Tibial nerve (tissue), 4 donors: ENCODE results near the gene MLST8. TPM values are rescaled to one million over a fixed set of nuclear protein-coding genes. Genes with fewer than 3 reads are reported as not detected.

Experiments
- DNase-seq, 2 donors: peaks; one replicate each; pipeline ENCODE4 v3.0.0-alpha.2; 2019; ENCODE audit warnings: low spot score in 2 of 2
- H3K27ac ChIP-seq, 4 donors: fragments of 200-600 bp; sonication (generic) in 3 of 4; one replicate each; pipeline ENCODE4 v1.5.1; 2017 to 2019; ENCODE audit warnings: mild to moderate bottlenecking in 1 of 4
- H3K27me3 ChIP-seq, 2 donors: fragments of 200-600 bp; sonication (generic) in 1 of 2; one replicate each; pipeline versions ENCODE4 v1.5.1 to v1.6.0; 2017 to 2019
- H3K36me3 ChIP-seq, 3 donors: fragments of 200-600 bp; sonication (generic); one replicate each; pipeline ENCODE4 v1.5.1; 2018 to 2019
- H3K4me1 ChIP-seq, 4 donors: fragments of 200-600 bp; sonication (generic) in 3 of 4; one replicate each; pipeline ENCODE4 v1.5.1; 2017 to 2019
- H3K4me3 ChIP-seq, 4 donors: fragments of 200-600 bp; sonication (generic) in 3 of 4; one replicate each; pipeline ENCODE4 v1.5.1; 2017 to 2019; ENCODE audit warnings: mild to moderate bottlenecking in 1 of 4, moderate library complexity in 1 of 4
- H3K9me3 ChIP-seq, 4 donors: fragments of 200-600 bp; sonication (generic) in 3 of 4; one replicate each; pipeline ENCODE4 v1.5.1; 2017 to 2019
- CTCF ChIP-seq, 5 experiments: fragments of 200-600 bp in 3 of 5; fragments of 450-650 bp in 2 of 5; sonication (generic) in 3 of 5; IDR thresholded peaks; one replicate each; pipeline ENCODE4 v1.5.1; 2016 to 2019; ENCODE audit warnings: antibody characterized with exemption in 5 of 5, mild to moderate bottlenecking in 3 of 5, moderate library complexity in 2 of 5
- EP300 ChIP-seq, 2 donors: sonication (generic); formaldehyde crosslinking; IDR thresholded peaks; one replicate each; pipeline ENCODE4 v1.6.1; 2017; ENCODE audit warnings: antibody characterized with exemption in 2 of 2, mild to moderate bottlenecking in 1 of 2
- POLR2A ChIP-seq, 2 donors: fragments of 450-650 bp; IDR thresholded peaks; one replicate each; pipeline ENCODE4 v1.6.1; 2017; ENCODE audit warnings: antibody characterized with exemption in 2 of 2, mild to moderate bottlenecking in 2 of 2, moderate library complexity in 2 of 2
- WGBS, 2 donors: methylation state at CpG; one replicate each; pipeline ENCODE4 v1.1.5; 2018; 5-methylcytosine and 5-hydroxymethylcytosine counted together
- total RNA-seq, 4 donors: library from RNA; depleted of rRNA; stranded (reverse); fragments of >200 nt; gene quantifications; one replicate each; pipeline ENCODE4 v1.1.0, GENCODE V29; 2016

The MLST8 gene
- total RNA-seq, 4 donors from 2014 or later, result 28.8 to 73.8 (median 43.8) TPM

- no peak for DNase-seq
- H3K36me3 ChIP-seq, result no peaks in the 10 kb centered on the region
- no peaks in the 10 kb centered on the region for H3K9me3 ChIP-seq
- peaks cover 0 to 12% (median 5%) of the 10 kb centered on the region in 4 donors for H3K4me1 ChIP-seq
- WGBS, 2 donors, result 96% methylated on average over 5 to 11 of the region's 25 CpGs
- H3K4me3 ChIP-seq, result no peak overlapping the region
- no peak for TF ChIP-seq CTCF (IDR thresholded peaks at IDR 0.05)
- no peak for TF ChIP-seq POLR2A (IDR thresholded peaks at IDR 0.05)
- no peak for TF ChIP-seq EP300 (IDR thresholded peaks at IDR 0.05)
- H3K27me3 ChIP-seq, result peaks cover 0 to 11% of the 10 kb centered on the region in 2 donors
- H3K27ac ChIP-seq, result no peak overlapping the region
Observed at GRCh38 chr16:2189252-2189893, 15.9 kb upstream of the MLST8 start.

DNA sequence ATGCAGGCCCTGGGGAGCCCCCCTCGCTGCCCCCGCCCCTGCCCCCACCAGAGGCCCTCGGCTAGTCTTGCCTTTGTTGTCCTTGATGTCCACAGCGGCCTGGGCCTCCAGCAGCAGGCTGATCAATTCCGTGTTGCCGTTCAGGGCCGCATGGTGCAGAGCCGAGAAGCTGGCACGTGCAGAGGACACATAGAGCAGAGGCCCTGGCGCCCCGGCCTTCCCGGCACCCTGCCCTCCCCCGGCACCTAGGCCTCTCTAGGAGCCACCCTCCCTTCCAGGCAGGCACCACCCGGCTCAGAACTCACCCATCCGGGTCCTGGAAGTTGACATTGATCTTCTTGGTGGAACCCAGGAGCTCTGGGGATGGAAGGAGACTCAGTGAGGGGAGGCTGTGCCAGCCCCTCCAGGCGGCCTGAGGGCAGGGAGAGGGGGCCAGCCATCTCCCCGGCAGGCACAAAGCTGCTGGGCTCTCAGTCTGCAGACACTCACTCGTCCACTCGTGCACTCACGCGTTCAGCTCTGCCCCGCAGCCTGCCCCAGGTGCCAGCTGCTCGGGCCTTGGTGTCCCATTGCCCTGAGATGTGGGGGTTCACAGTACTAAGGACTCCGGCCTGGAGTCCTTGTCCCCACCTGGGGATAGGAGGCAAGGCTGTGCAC is 15.1 kb upstream of the MLST8 start:
- H3K27ac ChIP-seq, result no peak overlapping the region
- DNase-seq, result no peak
- peaks cover 0 to 18% of the 10 kb centered on the region in 2 donors for H3K27me3 ChIP-seq
- H3K4me3 ChIP-seq, result no peak overlapping the region
- no peaks in the 10 kb centered on the region for H3K9me3 ChIP-seq
- peaks cover 0 to 18% (median 6%) of the 10 kb centered on the region in 4 donors for H3K4me1 ChIP-seq
- TF ChIP-seq CTCF (IDR thresholded peaks at IDR 0.05), result no peak
- no peak for TF ChIP-seq EP300 (IDR thresholded peaks at IDR 0.05)
- TF ChIP-seq POLR2A (IDR thresholded peaks at IDR 0.05), result no peak
- WGBS, 2 donors, result 64 to 72% methylated on average over 11 to 23 of the region's 24 CpGs
- H3K36me3 ChIP-seq, result no peaks in the 10 kb centered on the region

GRCh38 chr16:2190659-2191445 is 14.4 kb upstream of the MLST8 start:
- Histone ChIP-seq H3K27me3 (peaks cover 0 to 26% of the 10 kb centered on the region in 2 donors), H3K4me3 (no peak overlapping the region), H3K9me3 (no peaks in the 10 kb centered on the region), H3K36me3 (no peaks in the 10 kb centered on the region), H3K27ac (peak overlapping the region in 2 of 4 donors; percentile 16 to 25), H3K4me1 (peaks cover 0 to 26% (median 12%) of the 10 kb centered on the region in 4 donors)
- no peak for DNase-seq
- TF ChIP-seq EP300 (IDR thresholded peaks at IDR 0.05), result no peak
- no peak for TF ChIP-seq CTCF (IDR thresholded peaks at IDR 0.05)
- TF ChIP-seq POLR2A (IDR thresholded peaks at IDR 0.05), result no peak
- 40 to 42% methylated on average over 17 to 21 of the region's 25 CpGs for WGBS, 2 donors

DNA sequence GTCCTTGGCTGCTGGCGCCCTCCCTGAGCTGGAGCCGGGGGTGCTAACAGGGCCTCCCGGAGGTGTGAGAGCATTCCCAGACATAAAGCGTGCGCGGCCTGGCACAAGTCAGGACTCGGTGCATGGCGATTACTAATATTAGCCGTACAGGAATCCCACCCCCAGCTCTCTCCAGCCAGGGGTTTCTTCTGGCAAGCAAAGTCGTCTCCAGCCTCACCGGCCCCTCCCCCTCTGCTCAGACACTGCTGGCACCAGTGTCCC is 13.9 kb upstream of the MLST8 start:
- Histone ChIP-seq H3K4me1 (peaks cover 0 to 30% (median 13%) of the 10 kb centered on the region in 4 donors), H3K27me3 (peaks cover 0 to 27% of the 10 kb centered on the region in 2 donors), H3K9me3 (no peaks in the 10 kb centered on the region), H3K36me3 (no peaks in the 10 kb centered on the region), H3K27ac (no peak overlapping the region), H3K4me3 (no peak overlapping the region)
- DNase-seq, result no peak
- TF ChIP-seq EP300 (IDR thresholded peaks at IDR 0.05), result no peak
- TF ChIP-seq CTCF (IDR thresholded peaks at IDR 0.05), result no peak
- no peak for TF ChIP-seq POLR2A (IDR thresholded peaks at IDR 0.05)
- 38 to 60% methylated on average over 11 of the region's 11 CpGs for WGBS, 2 donors
